Measurements from ENCODE around the gene AP1AR. TPM values are rescaled to one million over a fixed set of nuclear protein-coding genes. Genes with fewer than 3 reads are reported as not detected.
A peak's percentile ranks its signal among the peaks of the same experiment; 100 is the strongest.

AP1AR gene
- total RNA-seq, 1 experiment from 2014 or later, result 22.4 TPM

DNA sequence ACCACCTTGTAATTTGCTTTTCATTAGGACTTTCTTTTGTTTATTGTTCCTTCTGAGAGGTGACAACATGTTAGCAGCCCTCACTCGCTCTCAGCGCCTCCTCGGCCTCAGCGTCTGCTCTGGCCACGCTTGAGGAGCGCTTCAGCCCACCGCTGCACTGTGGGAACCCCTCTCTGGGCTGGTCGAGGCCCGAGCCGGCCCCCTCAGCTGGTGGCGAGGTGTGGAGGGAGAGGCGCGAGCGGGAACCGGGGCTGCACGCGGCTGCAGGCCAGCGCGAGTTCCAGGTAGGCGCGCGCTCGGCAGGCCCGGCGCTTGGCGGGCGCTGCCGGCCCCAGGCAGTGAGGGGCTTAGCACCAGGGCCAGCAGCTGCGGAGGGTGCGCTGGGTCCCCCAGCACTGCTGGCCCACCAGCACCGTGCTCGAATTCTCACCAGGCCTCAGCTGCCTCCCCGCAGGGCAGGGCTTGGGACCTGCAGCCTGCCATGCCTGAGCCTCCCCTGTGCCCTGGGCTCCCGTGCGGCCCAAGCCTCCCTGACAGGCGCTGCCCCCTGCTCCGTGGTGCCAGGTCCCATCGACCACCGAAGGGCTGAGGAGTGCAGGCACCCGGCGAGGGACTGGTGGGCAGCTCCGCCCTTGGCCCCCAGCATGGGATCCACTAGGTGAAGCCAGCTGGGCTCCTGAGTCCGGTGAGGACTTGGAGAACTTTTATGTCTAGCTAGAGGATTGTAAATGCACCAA lies 9.2 kb upstream of the AP1AR start:
- TF ChIP-seq TEAD4 (CRISPR knock-in tag; IDR thresholded peaks at IDR 0.05) (no peak), GRHL2 (CRISPR knock-in tag; IDR thresholded peaks at IDR 0.05; ENCODE audit: insufficient replicate concordance, severe bottlenecking) (no peak), FOXK1 (CRISPR knock-in tag; IDR thresholded peaks at IDR 0.05) (no peak)
- peaks cover 21% of the 10 kb centered on the region for H3K9me3 Mint-ChIP-seq
- no peak overlapping the region for H3K4me3 Mint-ChIP-seq
- ATAC-seq (no peak), DNase-seq (ENCODE audit: low spot score) (no peak)
- H3K27me3 Mint-ChIP-seq (ENCODE audit: low read depth), result no peaks in the 10 kb centered on the region; the same call in 1 of the 2 replicates
- H3K27ac Mint-ChIP-seq, result no peak overlapping the region
- ChIA-PET POLR2A (no interaction called here), CTCF (no interaction called here)
- no peaks in the 10 kb centered on the region for H3K4me1 Mint-ChIP-seq
- peaks cover 10% of the 10 kb centered on the region for H3K36me3 Mint-ChIP-seq

DNA sequence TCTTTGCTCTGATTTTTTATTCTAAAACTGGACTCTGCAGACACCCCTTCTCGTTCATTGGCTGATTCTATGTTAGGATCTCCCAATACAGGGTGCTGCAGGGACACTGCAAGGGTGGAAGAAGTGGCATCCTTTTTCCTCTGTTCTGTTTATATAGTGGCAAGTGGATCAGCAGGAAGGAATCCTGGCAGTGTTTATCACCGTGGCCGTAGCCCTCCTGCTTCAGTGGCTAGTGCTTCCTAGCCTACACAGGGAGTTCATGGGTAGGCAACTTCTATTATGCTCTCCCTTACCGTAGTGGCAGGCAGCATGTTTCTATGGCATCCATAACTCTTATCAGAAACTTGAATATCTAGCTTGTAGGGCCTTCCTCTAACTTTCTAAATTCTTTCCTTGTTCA lies 6.4 kb upstream of the AP1AR start:
- CTCF ChIA-PET, result no interaction called here
- DNase-seq (ENCODE audit: low spot score) (no peak), ATAC-seq (no peak)
- Mint-ChIP-seq H3K9me3 (peaks cover 21% of the 10 kb centered on the region), H3K4me3 (no peak overlapping the region), H3K4me1 (peaks cover 1% of the 10 kb centered on the region; the same call in 1 of the 2 replicates), H3K27me3 (ENCODE audit: low read depth) (no peaks in the 10 kb centered on the region; the same call in 1 of the 2 replicates), H3K36me3 (peaks cover 10% of the 10 kb centered on the region), H3K27ac (no peak overlapping the region)
- POLR2A ChIA-PET, result no interaction called here
- TF ChIP-seq E2F4 (CRISPR knock-in tag; IDR thresholded peaks at IDR 0.05; ENCODE audit: borderline replicate concordance, low read depth) (no peak), SOX15 (CRISPR knock-in tag; IDR thresholded peaks at IDR 0.05) (no peak), ESRRA (CRISPR knock-in tag; IDR thresholded peaks at IDR 0.05; ENCODE audit: borderline replicate concordance) (no peak), HMGA2 (CRISPR knock-in tag; IDR thresholded peaks at IDR 0.05) (no peak), E2F1 (CRISPR knock-in tag; IDR thresholded peaks at IDR 0.05) (no peak), TP53 (CRISPR knock-in tag; IDR thresholded peaks at IDR 0.05) (no peak), NFATC4 (CRISPR knock-in tag; IDR thresholded peaks at IDR 0.05) (no peak), TCF7 (CRISPR knock-in tag; IDR thresholded peaks at IDR 0.05; ENCODE audit: low read depth) (no peak), IRF2 (CRISPR knock-in tag; IDR thresholded peaks at IDR 0.05; ENCODE audit: borderline replicate concordance, low read depth) (no peak), NFE2L1 (CRISPR knock-in tag; IDR thresholded peaks at IDR 0.05) (no peak)
- TF ChIP-seq, protein P1, sequence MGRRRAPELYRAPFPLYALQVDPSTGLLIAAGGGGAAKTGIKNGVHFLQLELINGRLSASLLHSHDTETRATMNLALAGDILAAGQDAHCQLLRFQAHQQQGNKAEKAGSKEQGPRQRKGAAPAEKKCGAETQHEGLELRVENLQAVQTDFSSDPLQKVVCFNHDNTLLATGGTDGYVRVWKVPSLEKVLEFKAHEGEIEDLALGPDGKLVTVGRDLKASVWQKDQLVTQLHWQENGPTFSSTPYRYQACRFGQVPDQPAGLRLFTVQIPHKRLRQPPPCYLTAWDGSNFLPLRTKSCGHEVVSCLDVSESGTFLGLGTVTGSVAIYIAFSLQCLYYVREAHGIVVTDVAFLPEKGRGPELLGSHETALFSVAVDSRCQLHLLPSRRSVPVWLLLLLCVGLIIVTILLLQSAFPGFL (CRISPR knock-in tag; IDR thresholded peaks at IDR 0.05; ENCODE audit: borderline replicate concordance), result no peak
- TF ChIP-seq, protein P2, sequence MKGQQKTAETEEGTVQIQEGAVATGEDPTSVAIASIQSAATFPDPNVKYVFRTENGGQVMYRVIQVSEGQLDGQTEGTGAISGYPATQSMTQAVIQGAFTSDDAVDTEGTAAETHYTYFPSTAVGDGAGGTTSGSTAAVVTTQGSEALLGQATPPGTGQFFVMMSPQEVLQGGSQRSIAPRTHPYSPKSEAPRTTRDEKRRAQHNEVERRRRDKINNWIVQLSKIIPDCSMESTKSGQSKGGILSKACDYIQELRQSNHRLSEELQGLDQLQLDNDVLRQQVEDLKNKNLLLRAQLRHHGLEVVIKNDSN (CRISPR knock-in tag; IDR thresholded peaks at IDR 0.05), result no peak

DNA sequence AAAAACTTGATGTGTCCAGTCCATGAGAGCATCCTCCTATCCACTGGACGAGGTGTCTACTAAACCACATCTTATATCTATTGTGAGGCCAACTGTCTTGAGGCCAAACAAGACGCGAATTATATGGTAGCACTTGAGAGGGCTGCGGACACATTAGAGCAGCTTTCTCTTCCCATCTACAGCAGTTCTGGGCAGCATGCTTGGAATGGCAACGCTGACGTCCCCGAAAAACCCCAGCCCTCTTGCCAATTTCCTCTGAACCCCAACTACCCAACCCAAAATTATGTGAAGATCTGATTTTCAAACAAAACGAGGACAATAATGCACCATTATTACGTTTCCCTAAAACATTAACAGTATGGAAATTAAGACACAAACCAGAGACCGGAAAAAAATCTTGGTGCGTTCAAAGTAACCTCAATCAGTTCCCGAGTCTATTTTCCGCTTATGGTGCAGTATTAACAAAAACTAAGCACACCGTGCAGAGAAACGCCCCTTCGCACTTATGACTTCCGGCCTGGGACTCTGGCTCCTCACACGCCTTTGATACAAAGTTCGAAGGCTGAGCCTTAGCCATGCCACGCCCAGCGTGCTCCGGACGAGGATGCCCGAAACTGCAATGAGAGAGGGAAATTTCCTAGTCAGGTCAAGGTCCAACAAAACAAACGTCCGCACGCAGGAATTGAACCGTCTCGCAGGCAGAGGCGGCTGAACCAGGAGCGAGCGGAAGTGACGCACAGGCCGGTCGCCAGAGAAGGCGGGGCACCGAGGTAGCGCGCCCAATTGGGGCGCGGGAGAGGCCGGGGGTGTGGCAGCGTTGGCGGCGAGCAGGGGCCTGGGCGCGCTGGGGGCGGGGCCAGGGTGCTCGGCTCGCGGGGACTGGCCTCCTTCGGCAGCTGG lies 458 bp upstream of the AP1AR start:
- ChIA-PET POLR2A (interaction anchor here (0.8 to 1.0 kb wide), 2 partner anchors 78 to 131 kb away, joined by 3 to 4 read pairs; no protein-coding TSS in a partner anchor), CTCF (interaction anchor here (0.5 to 5.7 kb wide), 5 partner anchors 11 to 334 kb away, joined by 3 to 52 read pairs (median 6); no protein-coding TSS in a partner anchor)
- peak overlapping the region; percentile 92 for H3K4me3 Mint-ChIP-seq
- peak; percentile 94 for ATAC-seq
- no peaks in the 10 kb centered on the region for H3K36me3 Mint-ChIP-seq
- DNase-seq (ENCODE audit: low spot score), result peak; percentile 99
- peaks cover 26% of the 10 kb centered on the region for H3K4me1 Mint-ChIP-seq
- H3K9me3 Mint-ChIP-seq, result no peaks in the 10 kb centered on the region
- peak overlapping the region; percentile 99 for H3K27ac Mint-ChIP-seq
- no peaks in the 10 kb centered on the region; the same call in 1 of the 2 replicates for H3K27me3 Mint-ChIP-seq (ENCODE audit: low read depth)
- TF ChIP-seq JUN (CRISPR knock-in tag; IDR thresholded peaks at IDR 0.05) (no peak), NR1H2 (CRISPR knock-in tag; IDR thresholded peaks at IDR 0.05) (no peak), RORB (CRISPR knock-in tag; IDR thresholded peaks at IDR 0.05) (no peak), ZNF263 (CRISPR knock-in tag; IDR thresholded peaks at IDR 0.05; ENCODE audit: low read depth) (no peak), NFYB (CRISPR knock-in tag; conservative IDR thresholded peaks at IDR 0.05; ENCODE audit: low read depth) (peak; percentile 51; the same call in 1 of the 2 replicates), GABPB1 (CRISPR knock-in tag; IDR thresholded peaks at IDR 0.05) (peak; percentile 96), CREM (CRISPR knock-in tag; IDR thresholded peaks at IDR 0.05) (peak; percentile 93), SP1 (CRISPR knock-in tag; conservative IDR thresholded peaks at IDR 0.05) (peak; percentile 91; the same call in 1 of the 2 replicates)
- TF ChIP-seq, protein P2 (CRISPR knock-in tag; IDR thresholded peaks at IDR 0.05), result 0 out of 2 replicates have a peak, but pooled peaks have one; percentile 12
- TF ChIP-seq, protein P3, sequence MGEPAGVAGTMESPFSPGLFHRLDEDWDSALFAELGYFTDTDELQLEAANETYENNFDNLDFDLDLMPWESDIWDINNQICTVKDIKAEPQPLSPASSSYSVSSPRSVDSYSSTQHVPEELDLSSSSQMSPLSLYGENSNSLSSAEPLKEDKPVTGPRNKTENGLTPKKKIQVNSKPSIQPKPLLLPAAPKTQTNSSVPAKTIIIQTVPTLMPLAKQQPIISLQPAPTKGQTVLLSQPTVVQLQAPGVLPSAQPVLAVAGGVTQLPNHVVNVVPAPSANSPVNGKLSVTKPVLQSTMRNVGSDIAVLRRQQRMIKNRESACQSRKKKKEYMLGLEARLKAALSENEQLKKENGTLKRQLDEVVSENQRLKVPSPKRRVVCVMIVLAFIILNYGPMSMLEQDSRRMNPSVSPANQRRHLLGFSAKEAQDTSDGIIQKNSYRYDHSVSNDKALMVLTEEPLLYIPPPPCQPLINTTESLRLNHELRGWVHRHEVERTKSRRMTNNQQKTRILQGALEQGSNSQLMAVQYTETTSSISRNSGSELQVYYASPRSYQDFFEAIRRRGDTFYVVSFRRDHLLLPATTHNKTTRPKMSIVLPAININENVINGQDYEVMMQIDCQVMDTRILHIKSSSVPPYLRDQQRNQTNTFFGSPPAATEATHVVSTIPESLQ (CRISPR knock-in tag; IDR thresholded peaks at IDR 0.05), result no peak

Measured in WTC11 (cell line).